Esophagus squamous epithelium (tissue), 5 donors: Measurements from ENCODE around the gene ANP32B. TPM values are rescaled to one million over a fixed set of nuclear protein-coding genes. Genes with fewer than 3 reads are reported as not detected.

Experiments used
- DNase-seq: peaks from one replicate; lab custom pipeline; 2025; lab: John Stamatoyannopoulos, UW
- H3K27ac ChIP-seq, 4 donors: fragments of 200-600 bp; sonication (generic); one replicate each; pipeline ENCODE4 v1.5.1; 2016 to 2019; ENCODE audit warnings: mild to moderate bottlenecking in 1 of 4
- H3K27me3 ChIP-seq, 4 donors: fragments of 200-600 bp; sonication (generic); 1 replicate in 3 of 4; 2 replicates in 1 of 4; pipeline versions ENCODE4 v1.5.1 to v1.6.0; 2017 to 2021; ENCODE audit warnings: antibody characterized with exemption in 1 of 4
- H3K36me3 ChIP-seq, 3 donors: fragments of 200-600 bp; sonication (generic); one replicate each; pipeline ENCODE4 v1.5.1; 2016 to 2019
- H3K4me1 ChIP-seq, 3 donors: fragments of 200-600 bp; sonication (generic); one replicate each; pipeline ENCODE4 v1.5.1; 2017 to 2019
- H3K4me3 ChIP-seq, 4 donors: fragments of 200-600 bp; sonication (generic); 1 replicate in 3 of 4; 2 replicates in 1 of 4; pipeline ENCODE4 v1.5.1; 2016 to 2019; ENCODE audit warnings: mild to moderate bottlenecking in 2 of 4, moderate library complexity in 1 of 4
- H3K9me3 ChIP-seq, 3 donors: fragments of 200-600 bp; sonication (generic); one replicate each; pipeline ENCODE4 v1.5.1; 2016 to 2019
- CTCF ChIP-seq, 6 experiments: fragments of 450-650 bp in 4 of 6; fragments of 200-600 bp in 2 of 6; sonication (generic) in 2 of 6; IDR thresholded peaks; one replicate each; pipeline ENCODE4 v1.5.1; 2016 to 2019; ENCODE audit warnings: antibody characterized with exemption in 6 of 6, mild to moderate bottlenecking in 4 of 6, moderate library complexity in 4 of 6
- POLR2A ChIP-seq, 4 donors: fragments of 450-650 bp; IDR thresholded peaks; one replicate each; pipeline ENCODE4 v1.6.1; 2017; ENCODE audit warnings: antibody characterized with exemption in 4 of 4, mild to moderate bottlenecking in 4 of 4, moderate library complexity in 3 of 4
- WGBS, 2 donors: methylation state at CpG; one replicate each; pipeline ENCODE4 v1.1.5; 2018; 5-methylcytosine and 5-hydroxymethylcytosine counted together
- intact Hi-C: fragments of 100-400 bp; cut with DNase I; formaldehyde crosslinking; loops from one replicate; pipeline ENCODE4 v1.15.0; 2022
- total RNA-seq, 4 donors: library from RNA; depleted of rRNA; stranded (reverse); fragments of >200 nt; gene quantifications; one replicate each; pipeline ENCODE4 v1.1.0, GENCODE V29; 2016
- donor health status: DM: yes; HTN: yes; CAD: no.

ANP32B gene
- total RNA-seq, 4 donors from 2014 or later, result 21.9 to 41.8 (median 28.4) TPM

DNA sequence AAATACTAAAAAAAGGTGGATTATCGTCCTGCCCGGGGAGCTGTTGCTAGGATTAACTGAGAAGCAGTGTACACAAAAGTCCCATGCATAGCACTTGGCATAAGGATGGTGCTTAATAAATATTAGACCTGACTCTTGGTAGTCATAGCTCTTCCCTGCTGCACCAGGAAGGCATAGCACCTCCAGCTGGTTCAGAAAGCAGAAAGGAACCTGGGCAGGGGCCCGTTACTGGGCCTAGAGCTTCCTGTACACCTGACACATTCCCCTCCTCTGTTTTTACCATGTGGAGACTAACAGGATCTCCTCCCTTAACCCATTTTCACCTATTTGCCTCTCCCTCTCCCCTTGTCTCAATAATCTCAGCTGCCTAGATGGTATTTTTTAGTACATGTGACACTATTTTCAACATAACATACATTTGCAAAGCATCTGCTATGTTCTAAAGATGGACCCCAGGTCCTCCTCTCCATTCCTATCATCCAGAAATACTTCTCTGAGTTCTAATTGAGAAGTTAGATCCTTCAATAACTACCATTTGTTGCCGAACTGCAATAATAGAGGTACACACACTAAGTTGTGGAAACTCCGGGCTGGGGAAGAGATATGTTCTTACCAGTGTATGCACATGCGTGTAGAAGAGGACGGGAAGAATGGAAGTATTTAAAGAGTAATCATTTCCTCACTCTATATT lies 3.2 kb upstream of the ANP32B start:
- H3K36me3 ChIP-seq, result no peaks in the 10 kb centered on the region
- H3K27me3 ChIP-seq, result no peaks in the 10 kb centered on the region
- intact Hi-C loops, result no loop called here
- H3K9me3 ChIP-seq, result no peaks in the 10 kb centered on the region
- TF ChIP-seq POLR2A (IDR thresholded peaks at IDR 0.05) (no peak), CTCF (IDR thresholded peaks at IDR 0.05) (no peak)
- 52 to 69% methylated on average over 7 of the region's 7 CpGs for WGBS, 2 donors
- DNase-seq, result no peak
- H3K27ac ChIP-seq, result peak overlapping the region in 2 of 4 donors; percentile 58 to 60
- no peak overlapping the region for H3K4me3 ChIP-seq
- H3K4me1 ChIP-seq, result peaks cover 6 to 37% (median 19%) of the 10 kb centered on the region in 3 donors

DNA sequence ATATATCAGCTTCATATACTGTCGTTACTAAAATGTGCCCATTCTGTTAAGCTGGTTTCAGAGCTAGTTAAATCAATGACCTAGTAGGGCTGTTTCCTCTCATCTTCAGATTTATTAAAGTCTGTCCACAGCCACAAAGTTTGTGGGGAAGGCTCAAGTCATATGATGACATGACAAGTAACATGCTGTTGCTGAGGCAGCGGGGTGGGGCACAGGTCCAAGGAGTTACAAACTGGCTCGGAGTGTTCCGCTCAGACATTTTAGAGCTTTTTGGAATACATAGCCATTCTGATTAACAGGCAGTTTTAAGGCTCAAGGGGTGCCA lies 2.7 kb upstream of the ANP32B start:
- WGBS, 2 donors, result 28 to 73% methylated on average over 4 of the region's 4 CpGs
- no peaks in the 10 kb centered on the region for H3K9me3 ChIP-seq
- no peak overlapping the region for H3K4me3 ChIP-seq
- DNase-seq, result no peak
- intact Hi-C loops, result no loop called here
- H3K4me1 ChIP-seq, result peaks cover 10 to 42% (median 22%) of the 10 kb centered on the region in 3 donors
- TF ChIP-seq CTCF (IDR thresholded peaks at IDR 0.05) (no peak), POLR2A (IDR thresholded peaks at IDR 0.05) (no peak)
- peak overlapping the region; percentile 20 to 60 (median 44) for H3K27ac ChIP-seq
- no peaks in the 10 kb centered on the region for H3K27me3 ChIP-seq
- no peaks in the 10 kb centered on the region for H3K36me3 ChIP-seq

DNA sequence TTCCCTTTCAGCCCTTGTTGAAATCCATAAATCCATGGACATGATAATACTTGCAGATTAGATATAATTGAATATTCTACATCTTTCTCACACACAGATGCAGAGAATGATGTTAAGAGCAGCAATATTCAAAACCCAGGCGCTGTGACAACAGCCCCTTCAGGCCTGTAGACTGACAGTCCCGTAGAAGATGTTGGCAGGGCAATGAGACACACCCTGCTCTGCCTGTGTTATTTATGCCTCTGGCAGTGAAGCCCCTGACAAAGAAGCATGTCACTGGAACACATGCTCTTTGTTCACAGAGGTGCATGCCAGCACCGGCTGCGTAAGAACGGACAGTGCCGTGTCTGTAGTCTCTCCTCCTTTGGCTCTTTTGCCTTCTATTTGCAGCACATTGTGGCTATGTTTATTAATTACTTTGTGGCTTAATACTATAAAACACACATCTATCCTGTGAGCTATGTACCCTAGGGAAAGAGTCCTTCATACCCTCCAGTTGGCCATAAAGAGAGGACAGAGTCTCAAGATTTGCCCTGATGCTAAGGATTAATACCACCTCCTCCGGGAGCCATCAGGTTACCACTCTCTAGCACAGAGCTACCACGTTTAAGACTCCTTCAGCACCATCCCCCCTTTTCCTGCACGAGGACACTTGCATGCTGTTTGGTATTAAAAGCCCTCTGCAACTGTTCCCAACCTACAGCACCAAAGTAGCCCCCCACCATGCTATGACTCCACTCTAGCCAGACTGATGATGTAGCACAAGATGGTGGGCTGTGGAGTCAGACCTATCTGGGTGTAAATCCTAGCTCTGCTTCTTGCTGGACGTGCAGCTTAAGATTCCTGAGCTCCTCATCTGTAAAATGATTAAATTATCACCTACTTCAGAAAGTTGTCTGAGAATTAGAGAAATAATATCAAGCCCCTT lies 2.0 kb upstream of the ANP32B start:
- Histone ChIP-seq H3K36me3 (no peaks in the 10 kb centered on the region), H3K27ac (peak overlapping the region; percentile 20 to 60 (median 44)), H3K4me3 (no peak overlapping the region), H3K9me3 (no peaks in the 10 kb centered on the region), H3K4me1 (peaks cover 18 to 50% (median 29%) of the 10 kb centered on the region in 3 donors), H3K27me3 (no peaks in the 10 kb centered on the region)
- no peak for DNase-seq
- intact Hi-C loops, result no loop called here
- 46 to 53% methylated on average over 9 to 10 of the region's 10 CpGs for WGBS, 2 donors
- TF ChIP-seq POLR2A (IDR thresholded peaks at IDR 0.05) (no peak), CTCF (IDR thresholded peaks at IDR 0.05) (no peak)

GRCh38 chr9:97981846-97982682 lies 1.1 kb upstream of the ANP32B start:
- Histone ChIP-seq H3K9me3 (no peaks in the 10 kb centered on the region), H3K27me3 (no peaks in the 10 kb centered on the region), H3K4me3 (peak overlapping the region; percentile 83 to 97 (median 90)), H3K27ac (peak overlapping the region; percentile 98 to 100 (median 99)), H3K36me3 (no peaks in the 10 kb centered on the region), H3K4me1 (peaks cover 24 to 58% (median 38%) of the 10 kb centered on the region in 3 donors)
- no peak for TF ChIP-seq CTCF (IDR thresholded peaks at IDR 0.05)
- TF ChIP-seq POLR2A (IDR thresholded peaks at IDR 0.05), result no peak
- WGBS, 2 donors, result 36 to 39% methylated on average over 14 to 15 of the region's 15 CpGs
- DNase-seq, result no peak
- intact Hi-C loops, result no loop called here
